ENCODE data around the gene BHMT2. TPM values are rescaled to one million over a fixed set of nuclear protein-coding genes. Genes with fewer than 3 reads are reported as not detected.
A peak's percentile ranks its signal among the peaks of the same experiment; 100 is the strongest.

BHMT2 gene
- polyA plus RNA-seq, 1 of the 3 experiments (the other 2 are of a cell fraction): not detected

GRCh38 chr5:79070350-79070667, 742 bp downstream of the BHMT2 start:
- Histone ChIP-seq H3K9ac (no peak overlapping the region), H3K79me2 (ENCODE audit: insufficient read depth) (no peaks in the 10 kb centered on the region), H3K4me2 (no peak overlapping the region), H3K9me3 (peaks cover 6% of the 10 kb centered on the region; the same call in 1 of the 2 replicates), H3F3A (replicated peaks; ENCODE audit: insufficient read depth) (no peaks in the 10 kb centered on the region), H3K36me3 (replicated peaks in 1 of 2; ENCODE audit: control insufficient read depth in 1 of 2, insufficient read depth in 2 of 2, low read length in 1 of 2) (no peaks in the 10 kb centered on the region), H3K27ac (ENCODE audit: low read depth in 2 of 2, low read length in 1 of 2) (peak overlapping the region in 1 of 2 experiments; percentile 47; a peak in 2 of 4 replicates), H2AFZ (ENCODE audit: low read depth) (0 out of 2 replicates have a peak overlapping the region, but pooled peaks have one; percentile 46), H3K9me2 (no peaks in the 10 kb centered on the region), H3K27me3 (ENCODE audit: insufficient read depth) (no peaks in the 10 kb centered on the region), H3K4me1 (ENCODE audit: control insufficient read depth in 1 of 2, insufficient read depth in 2 of 2, low read depth in 1 of 2, low read length in 1 of 2) (peaks cover 0 to 10% of the 10 kb centered on the region in 2 experiments; a peak in 2 of 4 replicates), H3K4me3 (ENCODE audit: low read depth in 2 of 2, low read length in 1 of 2) (no peak overlapping the region), H4K20me1 (ENCODE audit: insufficient read depth) (no peaks in the 10 kb centered on the region)
- peak; percentile 76 for DNase-seq
- TF ChIP-seq TCF12 (IDR thresholded peaks at IDR 0.05) (peak; percentile 44; the same call in 1 of the 2 replicates), NFIC (IDR thresholded peaks at IDR 0.05; ENCODE audit: borderline replicate concordance) (peak; percentile 26; the same call in 1 of the 2 replicates), MAX (IDR thresholded peaks at IDR 0.05; ENCODE audit: low read depth) (no peak), MXI1 (IDR thresholded peaks at IDR 0.05; ENCODE audit: low read depth, low read length) (no peak)
- ChIA-PET CTCF (interaction anchor here (1.2 to 1.8 kb wide), 3 partner anchors 9 to 63 kb away, joined by 3 to 10 read pairs (median 3); no protein-coding TSS in a partner anchor), POLR2A (no interaction called here)
- 22% methylated on average over 9 of the region's 9 CpGs for WGBS (ENCODE audit: low lambda C conversion rate)

DNA sequence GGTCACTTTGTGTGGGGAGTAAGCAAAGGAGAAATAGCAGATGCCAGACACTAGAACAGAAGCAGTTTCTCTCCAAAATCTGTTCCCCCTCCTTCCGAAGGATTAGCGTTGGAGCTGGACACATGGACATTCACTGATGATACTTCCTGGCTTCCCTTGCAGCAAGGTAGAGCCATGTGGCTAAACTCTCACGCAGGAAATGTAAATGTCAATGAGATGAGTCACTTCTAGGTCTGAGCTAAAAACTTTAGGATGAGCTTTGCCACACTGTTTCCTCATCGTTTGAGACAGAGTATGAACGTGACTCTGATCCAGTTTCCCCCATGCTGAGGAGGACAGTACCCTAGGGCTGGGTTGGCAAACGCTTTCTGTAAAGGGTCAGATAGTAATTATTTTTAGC, 5.1 kb downstream of the BHMT2 start:
- Histone ChIP-seq H3K4me2 (no peak overlapping the region), H3K4me1 (ENCODE audit: control insufficient read depth in 1 of 2, insufficient read depth in 2 of 2, low read depth in 1 of 2, low read length in 1 of 2) (peaks cover 0 to 10% of the 10 kb centered on the region in 2 experiments; a peak in 2 of 4 replicates), H3K9me3 (peaks cover 6% of the 10 kb centered on the region; the same call in 1 of the 2 replicates), H3K9me2 (no peaks in the 10 kb centered on the region), H3K27ac (ENCODE audit: low read depth in 2 of 2, low read length in 1 of 2) (no peak overlapping the region), H2AFZ (ENCODE audit: low read depth) (no peak overlapping the region), H3K4me3 (ENCODE audit: low read depth in 2 of 2, low read length in 1 of 2) (no peak overlapping the region), H4K20me1 (ENCODE audit: insufficient read depth) (no peaks in the 10 kb centered on the region), H3K36me3 (replicated peaks in 1 of 2; ENCODE audit: control insufficient read depth in 1 of 2, insufficient read depth in 2 of 2, low read length in 1 of 2) (no peaks in the 10 kb centered on the region), H3K27me3 (ENCODE audit: insufficient read depth) (no peaks in the 10 kb centered on the region), H3K79me2 (ENCODE audit: insufficient read depth) (no peaks in the 10 kb centered on the region), H3F3A (replicated peaks; ENCODE audit: insufficient read depth) (no peaks in the 10 kb centered on the region), H3K9ac (no peak overlapping the region)
- 0 out of 2 replicates have a peak, but pooled peaks have one; percentile 11 for TF ChIP-seq FOSL2 (IDR thresholded peaks at IDR 0.05; ENCODE audit: borderline replicate concordance, low read depth)
- TF ChIP-seq ELF1 (IDR thresholded peaks at IDR 0.05): no peak
- TF ChIP-seq NRF1 (IDR thresholded peaks at IDR 0.05; ENCODE audit: low read depth, low read length): no peak
- TF ChIP-seq TCF12 (IDR thresholded peaks at IDR 0.05): peak; percentile 18; the same call in 1 of the 2 replicates
- DNase-seq: no peak
- ChIA-PET CTCF (interaction anchor here (1.2 to 3.0 kb wide), 3 partner anchors 8 to 58 kb away, joined by 3 to 12 read pairs (median 4); no protein-coding TSS in a partner anchor), POLR2A (no interaction called here)
- WGBS (ENCODE audit: low lambda C conversion rate): 61% methylated on average over 6 of the region's 6 CpGs

DNA sequence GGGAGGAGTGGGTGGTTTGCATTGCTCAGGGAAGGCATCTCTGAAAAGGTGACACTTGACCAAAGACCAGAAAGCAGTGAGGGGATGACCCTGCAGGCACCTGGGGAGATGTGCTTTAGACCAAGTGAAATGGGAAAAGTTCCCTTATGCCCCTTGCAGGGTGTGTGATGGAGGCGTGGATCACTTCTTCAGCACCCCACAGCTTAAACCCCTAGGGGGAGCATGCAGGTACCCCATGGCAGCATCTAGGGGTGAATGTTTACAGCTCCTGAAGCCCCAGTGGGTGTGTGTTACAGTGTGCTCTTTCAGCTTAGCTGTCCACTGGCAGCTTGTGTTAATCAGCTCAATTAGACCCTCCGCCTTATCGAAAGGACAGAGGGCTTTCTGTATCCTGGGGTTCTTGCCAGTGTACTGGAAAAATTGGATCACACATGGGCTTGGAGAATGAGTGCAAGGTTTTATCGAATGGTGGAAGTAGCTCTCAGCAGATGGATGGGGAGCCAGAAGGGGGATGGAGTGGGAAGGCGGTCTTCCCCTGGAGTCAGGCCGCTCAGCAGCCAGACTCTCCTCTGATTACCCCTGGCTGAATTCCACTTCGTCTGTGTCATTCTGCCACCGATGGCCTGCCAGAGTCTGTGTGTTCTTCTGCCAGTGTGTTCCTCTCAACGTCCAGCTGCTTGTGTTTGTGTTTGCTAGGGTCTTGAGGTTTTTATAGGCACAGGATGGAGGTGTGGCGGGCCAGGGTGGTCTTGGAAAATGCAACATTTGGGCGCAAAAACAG, 6.3 kb downstream of the BHMT2 start:
- Histone ChIP-seq H3K4me3 (ENCODE audit: low read depth in 2 of 2, low read length in 1 of 2) (no peak overlapping the region), H3K9me3 (peaks cover 6% of the 10 kb centered on the region; the same call in 1 of the 2 replicates), H3K79me2 (ENCODE audit: insufficient read depth) (no peaks in the 10 kb centered on the region), H3K4me2 (no peak overlapping the region), H3K9me2 (no peaks in the 10 kb centered on the region), H3K27me3 (ENCODE audit: insufficient read depth) (no peaks in the 10 kb centered on the region), H3K27ac (ENCODE audit: low read depth in 2 of 2, low read length in 1 of 2) (no peak overlapping the region), H3K36me3 (replicated peaks in 1 of 2; ENCODE audit: control insufficient read depth in 1 of 2, insufficient read depth in 2 of 2, low read length in 1 of 2) (no peaks in the 10 kb centered on the region), H3K4me1 (ENCODE audit: control insufficient read depth in 1 of 2, insufficient read depth in 2 of 2, low read depth in 1 of 2, low read length in 1 of 2) (peaks cover 0 to 4% of the 10 kb centered on the region in 2 experiments; a peak in 2 of 4 replicates), H4K20me1 (ENCODE audit: insufficient read depth) (no peaks in the 10 kb centered on the region), H2AFZ (ENCODE audit: low read depth) (no peak overlapping the region), H3F3A (replicated peaks; ENCODE audit: insufficient read depth) (no peaks in the 10 kb centered on the region), H3K9ac (no peak overlapping the region)
- ChIA-PET POLR2A (no interaction called here), CTCF (interaction anchor here (0.6 to 1.6 kb wide), 3 partner anchors 51 to 57 kb away, joined by 3 to 9 read pairs (median 3); no protein-coding TSS in a partner anchor)
- DNase-seq: no peak
- 79% methylated on average over 7 of the region's 11 CpGs for WGBS (ENCODE audit: low lambda C conversion rate)
- no peak for TF ChIP-seq EZH2phosphoT487 (IDR thresholded peaks at IDR 0.05; ENCODE audit: borderline replicate concordance, low read depth)
- no peak for TF ChIP-seq EP300 (IDR thresholded peaks at IDR 0.05; ENCODE audit: borderline replicate concordance in 1 of 2, low read depth in 1 of 2, low read length in 1 of 2)
- TF ChIP-seq NFIC (IDR thresholded peaks at IDR 0.05; ENCODE audit: borderline replicate concordance): no peak
- TF ChIP-seq, protein P1, sequence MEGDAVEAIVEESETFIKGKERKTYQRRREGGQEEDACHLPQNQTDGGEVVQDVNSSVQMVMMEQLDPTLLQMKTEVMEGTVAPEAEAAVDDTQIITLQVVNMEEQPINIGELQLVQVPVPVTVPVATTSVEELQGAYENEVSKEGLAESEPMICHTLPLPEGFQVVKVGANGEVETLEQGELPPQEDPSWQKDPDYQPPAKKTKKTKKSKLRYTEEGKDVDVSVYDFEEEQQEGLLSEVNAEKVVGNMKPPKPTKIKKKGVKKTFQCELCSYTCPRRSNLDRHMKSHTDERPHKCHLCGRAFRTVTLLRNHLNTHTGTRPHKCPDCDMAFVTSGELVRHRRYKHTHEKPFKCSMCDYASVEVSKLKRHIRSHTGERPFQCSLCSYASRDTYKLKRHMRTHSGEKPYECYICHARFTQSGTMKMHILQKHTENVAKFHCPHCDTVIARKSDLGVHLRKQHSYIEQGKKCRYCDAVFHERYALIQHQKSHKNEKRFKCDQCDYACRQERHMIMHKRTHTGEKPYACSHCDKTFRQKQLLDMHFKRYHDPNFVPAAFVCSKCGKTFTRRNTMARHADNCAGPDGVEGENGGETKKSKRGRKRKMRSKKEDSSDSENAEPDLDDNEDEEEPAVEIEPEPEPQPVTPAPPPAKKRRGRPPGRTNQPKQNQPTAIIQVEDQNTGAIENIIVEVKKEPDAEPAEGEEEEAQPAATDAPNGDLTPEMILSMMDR (IDR thresholded peaks at IDR 0.05): no peak
- TF ChIP-seq FOSL2 (IDR thresholded peaks at IDR 0.05; ENCODE audit: borderline replicate concordance, low read depth): no peak
- TF ChIP-seq MEF2A (IDR thresholded peaks at IDR 0.05; ENCODE audit: borderline replicate concordance, low read depth): no peak
- TF ChIP-seq, protein P2, sequence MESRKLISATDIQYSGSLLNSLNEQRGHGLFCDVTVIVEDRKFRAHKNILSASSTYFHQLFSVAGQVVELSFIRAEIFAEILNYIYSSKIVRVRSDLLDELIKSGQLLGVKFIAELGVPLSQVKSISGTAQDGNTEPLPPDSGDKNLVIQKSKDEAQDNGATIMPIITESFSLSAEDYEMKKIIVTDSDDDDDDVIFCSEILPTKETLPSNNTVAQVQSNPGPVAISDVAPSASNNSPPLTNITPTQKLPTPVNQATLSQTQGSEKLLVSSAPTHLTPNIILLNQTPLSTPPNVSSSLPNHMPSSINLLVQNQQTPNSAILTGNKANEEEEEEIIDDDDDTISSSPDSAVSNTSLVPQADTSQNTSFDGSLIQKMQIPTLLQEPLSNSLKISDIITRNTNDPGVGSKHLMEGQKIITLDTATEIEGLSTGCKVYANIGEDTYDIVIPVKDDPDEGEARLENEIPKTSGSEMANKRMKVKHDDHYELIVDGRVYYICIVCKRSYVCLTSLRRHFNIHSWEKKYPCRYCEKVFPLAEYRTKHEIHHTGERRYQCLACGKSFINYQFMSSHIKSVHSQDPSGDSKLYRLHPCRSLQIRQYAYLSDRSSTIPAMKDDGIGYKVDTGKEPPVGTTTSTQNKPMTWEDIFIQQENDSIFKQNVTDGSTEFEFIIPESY (IDR thresholded peaks at IDR 0.05; ENCODE audit: borderline replicate concordance, low read depth): no peak
- no peak for TF ChIP-seq MAX (IDR thresholded peaks at IDR 0.05; ENCODE audit: low read depth)

Measured in SK-N-SH (cell line).